Stimulated activated naive CD8-positive, alpha-beta T cell treated with anti-CD3 and anti-CD28 coated beads, Interleukin-15, Interleukin-2, amounts not matched to agents 100 U/mL and 50 U/mL, for 24 hours (primary cell): ENCODE measurements around the gene RAF1.
"Not testable (repeated sequence)": the region's sequence is repeated elsewhere in the genome, so short reads cannot be mapped to it uniquely, and the experiment has no call there.

ENCODE experiments used
- ATAC-seq: fragments of 150-1000 bp; cut with Tn5 transposase; one replicate; pipeline ENCODE4 v1.10.0; 2021
- DNase-seq: peaks from one replicate; pipeline ENCODE4 v3.0.0; 2021

The RAF1 gene

GRCh38 chr3:12677616-12678015, 13.7 kb upstream of the RAF1 start:
- no peak for ATAC-seq
- DNase-seq = no peak

- DNase-seq (no peak), ATAC-seq (no peak)
Measured at GRCh38 chr3:12675115-12675810, 11.3 kb upstream of the RAF1 start.

GRCh38 chr3:12673956-12674736, 10.2 kb upstream of the RAF1 start:
- not testable (repeated sequence) for ATAC-seq, DNase-seq

- no peak for ATAC-seq
- no peak for DNase-seq
Measured at GRCh38 chr3:12671120-12671450, 7.2 kb upstream of the RAF1 start.

- ATAC-seq (no peak), DNase-seq (no peak)
Measured at GRCh38 chr3:12670365-12671119, 6.6 kb upstream of the RAF1 start.

GRCh38 chr3:12663401-12663935, 449 bp downstream of the RAF1 start:
- DNase-seq (peak; percentile 53), ATAC-seq (peak; percentile 45)

GRCh38 chr3:12662593-12663400, 1.1 kb downstream of the RAF1 start:
- ATAC-seq (peak; percentile 14), DNase-seq (peak; percentile 47)

GRCh38 chr3:12661926-12662592, 1.9 kb downstream of the RAF1 start:
- DNase-seq = no peak
- no peak for ATAC-seq

GRCh38 chr3:12661375-12661774, 2.5 kb downstream of the RAF1 start:
- not testable (repeated sequence) for ATAC-seq, DNase-seq

- DNase-seq = no peak
- no peak for ATAC-seq
Measured at GRCh38 chr3:12660196-12660595, 3.7 kb downstream of the RAF1 start.

- ATAC-seq = no peak
- no peak for DNase-seq
Measured at GRCh38 chr3:12659316-12660015, 4.5 kb downstream of the RAF1 start.

GRCh38 chr3:12658593-12659058, 5.3 kb downstream of the RAF1 start:
- no peak for DNase-seq

GRCh38 chr3:12656850-12657249, 7.1 kb downstream of the RAF1 start:
- no peak for ATAC-seq
- DNase-seq = no peak

More at GRCh38 chr3:12658593-12659058, 5.3 kb downstream of the RAF1 start:
- ATAC-seq = peak; percentile 24

GRCh38 chr3:12656193-12656592, 7.7 kb downstream of the RAF1 start:
- ATAC-seq (no peak), DNase-seq (no peak)

- DNase-seq (no peak), ATAC-seq (peak; percentile 60)
Measured at GRCh38 chr3:12655701-12656100, 8.2 kb downstream of the RAF1 start.

- no peak for ATAC-seq
- no peak for DNase-seq
Measured at GRCh38 chr3:12653747-12654146, 10.2 kb downstream of the RAF1 start.

GRCh38 chr3:12648384-12648959, 15.4 kb downstream of the RAF1 start:
- ATAC-seq (no peak), DNase-seq (no peak)

- ATAC-seq (no peak), DNase-seq (no peak)
Measured at GRCh38 chr3:12644331-12644937, 19.5 kb downstream of the RAF1 start.

GRCh38 chr3:12643724-12644123, 20.2 kb downstream of the RAF1 start:
- DNase-seq (no peak), ATAC-seq (no peak)

GRCh38 chr3:12643010-12643380, 20.9 kb downstream of the RAF1 start:
- ATAC-seq (no peak), DNase-seq (no peak)
